Activated CD8-positive, alpha-beta memory T cell treated with anti-CD3 and anti-CD28 coated beads, Interleukin-2, amount 50 U/mL, for 24 hours (primary cell): ENCODE measurements around the gene PRAC1.

Source experiments
- DNase-seq: peaks from one replicate; pipeline ENCODE4 v3.0.0-alpha.2; 2020; ENCODE audit errors: extremely low read depth

Gene PRAC1

DNA sequence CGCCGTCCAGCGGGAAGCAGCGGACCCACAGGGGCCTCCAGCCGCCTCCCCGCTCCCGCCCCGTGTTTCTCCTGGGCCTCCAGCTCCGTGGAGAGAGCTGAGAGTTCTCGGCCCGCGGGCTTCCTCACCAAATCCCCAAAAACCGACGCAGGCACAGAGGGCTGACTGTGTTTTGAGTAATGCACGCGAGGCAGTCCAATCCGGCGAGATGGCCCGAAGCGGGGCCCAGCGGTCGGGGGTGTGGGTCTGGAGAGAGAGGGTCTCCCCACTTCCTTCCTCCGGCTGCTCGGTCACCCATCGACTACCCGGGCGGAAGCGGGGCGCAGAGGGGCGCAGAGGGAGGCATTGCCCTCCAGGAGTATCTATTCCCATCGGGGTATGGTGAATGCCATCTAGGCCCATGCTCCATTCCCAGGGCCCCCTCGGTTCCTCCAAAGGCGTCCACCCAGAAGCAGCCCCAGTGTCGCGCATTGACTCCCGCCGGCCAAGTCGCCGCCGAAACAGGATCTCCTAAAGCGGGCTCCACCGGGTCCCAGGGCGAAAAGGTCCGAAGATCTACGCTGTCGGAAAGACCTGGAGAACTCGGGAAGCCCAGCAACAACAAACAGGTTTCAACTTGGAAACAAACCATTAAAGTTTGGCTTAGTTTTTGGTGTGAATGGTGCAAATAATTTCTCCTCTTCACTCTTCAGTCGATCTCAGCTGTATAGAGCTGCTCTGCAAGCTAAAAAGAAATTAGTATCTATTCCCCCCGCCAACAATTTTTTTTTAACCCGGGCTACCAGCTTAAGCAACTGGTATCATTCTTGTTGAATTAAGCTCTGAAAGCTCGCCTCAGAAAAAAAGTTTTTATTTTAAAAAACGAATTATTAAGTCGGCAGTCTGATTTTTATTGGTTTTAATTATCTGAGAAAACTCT is 25.4 kb upstream of the PRAC1 start:
- DNase-seq, result no peak

DNA sequence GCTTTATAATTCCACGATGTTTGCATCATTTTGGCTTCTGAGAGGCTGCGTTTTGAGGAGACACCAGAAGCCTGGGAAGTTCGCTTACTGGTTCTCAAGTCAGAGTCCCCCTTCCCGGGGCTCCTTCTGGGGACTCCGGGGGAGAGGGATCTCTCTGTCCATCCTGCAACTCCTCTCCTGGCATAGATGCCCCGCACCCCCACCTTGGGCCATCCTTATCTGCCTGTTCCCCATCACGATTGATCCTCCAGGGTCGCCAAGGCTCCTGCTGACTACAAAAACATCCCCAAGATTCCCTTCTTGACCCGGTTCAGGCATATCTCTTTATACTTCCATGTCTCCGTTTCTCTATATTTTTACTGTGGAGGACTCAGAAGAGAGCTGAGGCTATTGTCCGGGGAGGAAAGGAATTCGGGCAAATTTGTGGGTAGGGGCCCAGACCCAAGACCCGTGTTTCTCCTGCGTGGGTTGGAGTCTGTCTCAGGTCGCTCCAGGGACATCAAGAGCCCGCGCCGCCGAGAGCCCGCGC is 24.7 kb upstream of the PRAC1 start:
- no peak for DNase-seq

DNA sequence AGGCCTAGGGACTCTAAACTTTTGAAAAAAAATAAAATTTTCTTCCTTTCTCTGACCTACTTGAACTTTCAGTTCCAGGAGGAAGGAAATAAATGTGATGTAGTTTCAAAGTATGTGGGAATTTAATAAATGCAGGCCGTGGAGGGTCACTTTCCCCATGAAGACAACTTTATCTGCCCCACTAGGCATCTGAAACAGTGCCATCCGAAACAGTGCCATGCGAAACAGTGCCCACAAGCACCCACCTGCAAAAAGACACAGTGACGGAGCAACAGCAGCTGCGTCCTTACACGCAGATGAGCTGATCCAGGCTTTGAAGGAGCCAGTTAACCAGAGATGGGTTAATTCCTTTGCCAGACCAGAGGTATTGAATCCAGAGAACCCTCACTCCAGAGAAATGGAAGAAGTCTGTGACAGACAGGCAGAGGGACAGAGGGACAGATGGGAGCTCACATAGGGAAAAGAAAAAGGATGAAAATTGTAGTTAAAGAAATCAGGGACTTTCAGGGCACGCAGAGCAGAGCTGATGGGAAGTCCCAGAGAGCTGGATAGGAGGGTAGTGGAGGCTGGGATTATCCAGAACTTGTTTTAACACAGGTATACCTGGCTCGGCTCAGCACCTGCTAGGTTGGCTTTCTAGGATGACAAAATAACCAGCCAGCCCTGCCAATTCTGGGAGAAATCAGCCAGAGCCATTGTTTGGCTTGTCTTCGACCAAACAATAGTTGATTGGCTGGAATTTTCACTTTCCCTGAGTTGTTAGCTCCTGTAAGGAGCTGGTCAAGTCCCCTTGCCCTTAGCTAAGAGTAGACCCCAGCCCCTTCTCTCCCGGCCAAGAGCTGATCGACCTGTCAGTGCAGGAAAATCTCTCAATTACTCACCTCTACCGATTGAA is 23.3 kb upstream of the PRAC1 start:
- DNase-seq, result no peak

DNA sequence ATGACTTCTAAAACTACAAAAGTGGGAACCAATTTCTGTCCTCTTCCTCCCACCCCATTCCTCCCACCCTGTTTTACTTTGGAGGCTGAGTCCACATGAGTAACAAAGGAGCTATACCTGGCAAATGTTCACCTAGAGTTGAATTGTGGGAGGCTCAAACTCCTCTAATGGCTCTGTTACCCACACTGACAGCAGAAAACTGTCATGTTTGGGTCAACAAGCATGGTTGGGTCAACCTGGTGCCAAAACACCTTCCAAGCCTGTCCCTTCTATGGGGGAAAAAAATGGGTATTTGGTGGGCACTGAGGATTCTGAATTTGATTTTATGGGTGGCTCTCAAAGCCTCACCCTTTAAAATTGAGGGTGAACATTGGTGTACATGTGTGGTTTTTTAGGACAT is 18.2 kb upstream of the PRAC1 start:
- no peak for DNase-seq

DNA sequence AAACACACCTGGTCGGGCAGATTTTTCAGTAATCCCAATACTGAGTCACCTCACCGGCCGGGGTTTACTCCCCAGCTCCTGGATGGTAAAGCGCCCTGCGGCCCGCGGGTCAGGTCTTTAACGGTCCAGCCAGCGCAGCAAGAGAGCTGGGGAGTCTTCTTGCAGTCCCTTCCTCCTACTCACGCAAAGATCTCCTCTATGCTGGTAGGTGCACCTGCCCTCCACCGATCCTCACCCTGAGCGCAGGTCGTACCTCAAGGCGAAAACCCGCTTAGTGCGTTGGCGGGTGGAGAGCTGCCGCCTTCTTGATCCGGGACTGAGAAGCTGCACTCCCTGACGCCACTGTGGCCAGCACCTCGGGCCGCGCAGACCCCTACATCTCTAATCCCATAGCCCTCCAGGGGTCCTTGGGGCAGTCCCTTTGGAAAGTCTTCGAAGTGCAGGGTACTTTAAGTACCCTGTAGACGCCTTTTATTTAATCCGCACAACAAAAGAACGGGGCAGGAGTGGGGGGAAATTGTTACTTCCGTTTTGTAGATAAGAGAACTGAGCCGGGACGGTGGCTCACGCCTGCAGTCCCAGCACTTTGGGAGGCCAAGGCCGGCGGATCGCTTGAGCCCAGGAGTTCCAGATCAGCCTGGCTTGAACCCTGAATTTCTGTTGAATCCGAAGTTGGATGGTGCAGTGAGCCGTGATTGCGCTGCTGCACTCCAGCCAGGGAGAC is 16.6 kb upstream of the PRAC1 start:
- no peak for DNase-seq

DNA sequence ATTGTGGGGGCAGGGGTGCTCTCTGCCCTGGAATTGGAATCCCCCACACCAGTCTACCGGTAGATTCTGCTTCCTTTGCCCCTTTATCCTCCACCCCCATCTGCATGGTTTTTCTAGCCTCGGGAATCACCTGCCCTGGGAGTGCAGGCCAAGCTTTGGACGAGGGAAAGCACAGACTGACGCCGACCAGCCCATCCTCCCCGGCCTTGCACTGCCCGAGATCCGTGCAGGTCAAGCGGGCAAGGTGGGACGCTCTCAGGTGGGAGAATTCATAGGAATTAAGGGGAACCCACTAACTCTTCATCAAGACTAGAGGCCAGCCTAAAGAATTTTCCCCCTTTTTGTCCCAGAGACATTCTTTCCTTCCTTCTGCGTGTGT is 16.1 kb upstream of the PRAC1 start:
- DNase-seq, result no peak

DNA sequence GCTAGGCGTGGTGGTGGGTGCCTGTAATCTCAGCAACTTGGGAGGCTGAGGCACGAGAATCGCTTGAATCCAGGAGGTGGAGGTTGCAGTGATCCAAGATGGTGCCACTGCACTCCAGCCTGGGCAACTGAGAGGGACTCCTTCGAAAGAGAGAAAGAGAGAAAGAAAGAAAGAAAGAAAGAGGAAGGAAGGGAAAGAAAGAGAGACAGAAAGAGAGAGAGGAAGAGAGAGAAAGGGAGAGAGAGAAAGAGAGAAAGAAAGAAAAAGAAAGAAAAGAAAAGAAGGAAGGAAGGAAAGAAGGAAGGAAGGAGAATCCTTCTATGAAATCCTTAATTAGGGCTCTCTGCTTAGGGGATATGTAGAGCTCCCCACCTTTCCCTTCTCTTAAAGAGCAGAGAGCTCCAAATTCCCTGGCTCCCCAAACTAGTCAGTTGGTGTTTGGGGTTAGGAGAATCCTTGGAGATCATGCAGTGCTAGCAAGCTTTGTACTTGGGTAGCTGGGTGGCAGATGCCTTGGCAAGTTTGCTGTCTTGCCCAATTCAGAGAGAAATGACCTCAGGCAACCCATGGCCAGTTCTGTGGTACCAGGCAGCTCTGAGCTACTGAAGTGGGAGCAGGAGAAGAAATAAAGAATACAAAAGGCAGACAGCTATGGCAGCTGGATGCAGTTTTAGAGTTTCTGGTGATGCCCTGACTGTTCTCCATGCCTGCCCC is 15.2 kb upstream of the PRAC1 start:
- no peak for DNase-seq

DNA sequence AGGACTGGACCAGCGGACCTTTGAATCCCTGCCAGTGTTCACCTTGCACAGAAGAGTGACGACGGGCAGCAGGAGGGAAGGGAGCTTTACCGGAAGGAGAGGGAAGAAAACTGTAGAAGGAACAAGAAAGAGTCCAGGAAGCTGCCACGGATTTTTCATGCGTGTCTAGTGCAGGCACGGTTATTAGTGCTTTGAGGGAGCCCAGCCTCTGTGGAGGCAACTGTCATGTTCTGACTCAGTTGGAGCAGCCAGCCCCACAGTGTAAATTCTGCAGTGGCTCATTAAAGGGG is 12.7 kb upstream of the PRAC1 start:
- no peak for DNase-seq

DNA sequence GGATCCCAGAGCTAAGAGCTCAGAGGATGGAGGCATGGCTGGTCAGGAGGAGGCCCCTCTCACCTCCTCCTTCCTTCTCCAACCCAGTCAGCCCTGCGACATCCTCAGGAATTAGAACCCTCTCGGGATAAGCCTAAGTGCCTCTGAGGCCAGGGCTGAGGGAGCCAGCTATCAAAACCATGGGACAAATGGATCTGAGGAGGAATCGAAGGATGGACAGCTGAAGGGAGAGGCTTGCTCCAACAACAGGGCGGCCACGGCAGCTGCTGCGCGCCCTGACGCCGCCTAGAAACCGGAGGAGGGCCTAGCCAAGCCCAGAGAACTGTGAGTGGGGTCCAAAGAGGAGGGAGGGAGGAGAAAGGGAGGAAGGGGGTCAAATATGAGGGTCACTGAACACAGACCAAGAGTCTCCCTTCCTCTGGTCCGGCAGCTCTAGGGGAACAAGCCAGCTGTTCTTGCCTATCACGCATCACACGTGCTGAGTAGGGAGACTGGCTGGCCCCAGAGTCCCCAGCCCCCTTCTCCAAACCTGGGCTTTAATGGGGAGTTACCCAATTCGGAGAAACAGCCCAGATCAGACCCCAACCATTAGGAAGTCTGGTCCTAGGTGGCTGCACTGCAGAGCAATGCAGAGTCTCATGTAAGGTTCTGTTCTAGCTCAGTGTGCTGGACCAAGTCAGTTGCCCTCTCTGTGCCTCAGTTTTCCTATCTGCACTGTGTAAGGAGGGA is 12.2 kb upstream of the PRAC1 start:
- no peak for DNase-seq

DNA sequence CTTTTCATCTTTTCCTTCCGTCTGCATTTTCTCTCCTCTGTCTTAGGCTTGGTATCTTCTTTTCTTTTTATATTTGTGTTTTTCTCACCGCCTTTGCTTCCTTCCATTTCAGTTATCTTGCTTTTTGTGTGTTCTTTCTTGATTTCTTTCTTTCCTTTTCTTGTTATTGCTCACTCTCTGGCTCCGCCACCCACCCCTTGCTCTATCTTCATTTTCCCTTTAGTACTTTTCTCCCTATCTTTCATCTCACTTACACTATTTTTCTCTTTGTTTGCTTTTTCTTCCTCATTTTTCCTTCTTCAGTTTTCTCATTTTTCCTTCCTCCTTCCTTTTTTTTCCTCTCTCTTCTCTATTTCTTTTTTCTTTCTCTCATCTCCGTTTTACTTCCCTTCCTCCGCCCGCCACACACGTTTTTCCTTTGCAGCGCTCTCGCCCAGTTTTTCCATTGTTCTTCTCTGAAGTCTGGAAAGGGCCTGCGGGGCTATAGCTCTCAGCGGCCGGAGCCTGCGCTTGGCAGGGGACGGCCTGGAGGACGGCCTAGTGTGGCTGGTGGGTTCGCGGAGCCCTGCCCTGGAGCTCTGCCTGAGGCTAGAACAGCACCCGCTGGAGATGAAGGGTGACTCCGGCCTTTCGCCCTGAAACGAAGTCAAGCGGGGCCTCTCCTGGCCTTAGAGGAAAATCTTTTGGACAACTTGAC is 11.5 kb upstream of the PRAC1 start:
- DNase-seq, result no peak

DNA sequence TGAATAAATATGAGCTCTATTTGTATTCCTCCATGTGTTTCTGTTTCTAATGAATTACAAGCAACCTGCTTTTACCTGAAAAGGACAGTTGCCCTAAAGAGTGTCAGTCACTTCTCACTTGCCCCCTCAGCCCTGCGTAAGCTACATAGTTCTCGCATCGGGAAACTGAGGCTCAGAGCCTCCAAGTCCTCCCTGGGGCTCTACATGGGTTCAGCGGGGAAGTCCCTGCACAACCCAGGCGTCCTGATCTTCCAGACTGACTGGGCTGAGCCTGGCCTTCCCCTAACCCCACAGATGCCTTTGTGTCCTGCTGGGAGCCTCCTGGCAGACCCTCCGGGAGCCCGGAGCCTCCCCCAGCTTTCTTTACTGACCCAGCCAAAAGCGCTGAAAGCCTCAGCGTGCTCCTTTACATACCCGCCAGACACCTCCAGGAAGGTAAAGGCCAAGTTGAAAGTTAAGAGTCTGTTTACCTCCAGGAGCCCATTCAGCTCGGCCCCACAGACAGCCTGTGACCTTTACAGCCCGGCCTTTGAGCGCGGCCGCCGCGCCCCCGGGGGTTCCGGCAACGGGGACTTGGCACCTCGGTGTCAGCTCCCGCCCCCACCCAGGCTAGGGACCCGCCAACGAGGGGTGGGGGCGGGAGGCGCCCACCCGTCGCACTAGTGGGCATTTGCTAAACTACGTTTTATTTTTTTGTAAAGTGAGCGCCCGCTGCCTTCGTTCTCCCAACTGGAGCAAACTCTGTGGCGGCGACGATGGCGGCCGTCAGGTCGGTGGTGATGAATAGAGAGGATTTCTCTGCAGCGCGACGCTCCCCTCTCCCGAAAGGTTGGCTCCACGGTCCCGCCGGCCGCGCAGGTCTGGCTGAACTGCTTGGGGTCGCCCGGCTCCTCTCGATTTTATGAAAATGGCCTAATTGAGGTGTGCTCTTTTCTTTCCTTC is 10.6 kb upstream of the PRAC1 start:
- DNase-seq, result no peak

DNA sequence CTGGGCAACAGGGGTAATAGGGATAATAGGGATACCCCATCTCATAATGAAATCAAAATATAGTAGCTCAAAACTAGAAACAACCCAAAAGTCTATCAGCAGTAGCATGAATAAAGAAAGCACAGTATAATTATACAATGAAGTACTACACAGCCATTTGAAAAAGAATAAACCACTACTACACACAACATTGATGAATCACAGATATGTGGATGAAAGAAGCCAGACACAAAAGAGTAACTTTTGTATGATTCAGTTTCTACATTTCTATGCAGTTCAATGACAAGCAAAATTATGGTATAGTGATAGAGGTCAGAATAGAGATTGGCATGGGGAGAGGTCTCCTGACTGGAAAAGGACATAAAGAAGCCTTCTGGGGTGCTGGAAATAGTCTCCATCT is 9.0 kb upstream of the PRAC1 start:
- no peak for DNase-seq

DNA sequence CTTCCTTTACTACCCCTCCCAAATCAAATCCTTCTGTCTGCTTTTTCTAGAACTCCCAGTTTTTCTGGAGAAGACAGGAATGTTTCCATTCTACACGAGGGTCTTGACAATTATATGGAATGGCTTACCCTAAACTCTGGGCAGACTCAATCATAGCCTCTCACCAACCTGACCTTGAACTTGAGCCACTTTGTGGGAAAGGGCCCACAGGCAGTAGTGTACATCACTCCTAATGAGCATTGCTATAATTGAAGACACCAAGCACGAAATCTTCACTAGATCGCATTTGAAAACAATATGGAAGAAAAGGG is 7.9 kb upstream of the PRAC1 start:
- no peak for DNase-seq

DNA sequence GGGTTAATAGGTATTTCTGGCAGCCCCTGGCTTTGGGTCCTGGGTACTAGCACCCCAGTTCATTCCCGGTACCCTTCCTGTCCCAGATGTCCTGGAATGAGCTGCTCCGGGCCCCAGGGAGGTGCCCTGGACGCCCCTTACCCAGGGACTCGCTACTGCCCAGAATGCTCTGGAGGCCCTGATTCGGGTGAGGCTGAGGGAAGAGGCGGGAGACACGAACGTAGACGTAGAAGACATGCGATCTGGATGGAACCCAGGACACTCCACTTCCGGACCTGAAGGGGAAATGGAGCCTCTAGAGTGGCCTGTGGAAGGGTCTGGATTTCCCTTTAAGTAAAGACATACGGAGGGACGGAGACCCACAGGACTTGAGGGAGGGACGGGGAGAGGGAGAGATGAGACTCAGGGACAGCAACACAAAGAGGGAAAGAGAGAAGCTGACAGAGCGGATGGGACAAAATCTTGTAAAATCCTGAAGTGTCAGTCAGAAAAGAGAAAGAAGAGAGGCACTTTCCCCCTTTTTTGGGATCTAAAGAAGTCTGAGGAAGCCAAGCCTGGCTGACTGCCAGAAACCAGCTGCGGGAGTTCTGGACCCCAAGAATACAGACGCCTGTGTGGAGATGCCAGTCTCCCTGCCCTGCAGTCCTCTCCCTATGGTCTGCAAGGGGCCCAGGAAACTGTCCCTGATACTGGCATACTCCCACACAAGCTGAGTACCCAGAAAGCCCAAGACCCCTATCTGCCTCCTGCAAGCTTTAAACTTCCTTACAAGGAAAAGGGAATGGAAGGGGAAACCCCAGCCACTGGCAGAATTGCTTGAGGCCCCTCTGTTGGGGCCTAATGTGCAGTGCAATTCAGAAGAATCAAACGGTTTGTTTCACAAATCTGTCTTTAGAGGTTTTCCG is 7.3 kb upstream of the PRAC1 start:
- no peak for DNase-seq

DNA sequence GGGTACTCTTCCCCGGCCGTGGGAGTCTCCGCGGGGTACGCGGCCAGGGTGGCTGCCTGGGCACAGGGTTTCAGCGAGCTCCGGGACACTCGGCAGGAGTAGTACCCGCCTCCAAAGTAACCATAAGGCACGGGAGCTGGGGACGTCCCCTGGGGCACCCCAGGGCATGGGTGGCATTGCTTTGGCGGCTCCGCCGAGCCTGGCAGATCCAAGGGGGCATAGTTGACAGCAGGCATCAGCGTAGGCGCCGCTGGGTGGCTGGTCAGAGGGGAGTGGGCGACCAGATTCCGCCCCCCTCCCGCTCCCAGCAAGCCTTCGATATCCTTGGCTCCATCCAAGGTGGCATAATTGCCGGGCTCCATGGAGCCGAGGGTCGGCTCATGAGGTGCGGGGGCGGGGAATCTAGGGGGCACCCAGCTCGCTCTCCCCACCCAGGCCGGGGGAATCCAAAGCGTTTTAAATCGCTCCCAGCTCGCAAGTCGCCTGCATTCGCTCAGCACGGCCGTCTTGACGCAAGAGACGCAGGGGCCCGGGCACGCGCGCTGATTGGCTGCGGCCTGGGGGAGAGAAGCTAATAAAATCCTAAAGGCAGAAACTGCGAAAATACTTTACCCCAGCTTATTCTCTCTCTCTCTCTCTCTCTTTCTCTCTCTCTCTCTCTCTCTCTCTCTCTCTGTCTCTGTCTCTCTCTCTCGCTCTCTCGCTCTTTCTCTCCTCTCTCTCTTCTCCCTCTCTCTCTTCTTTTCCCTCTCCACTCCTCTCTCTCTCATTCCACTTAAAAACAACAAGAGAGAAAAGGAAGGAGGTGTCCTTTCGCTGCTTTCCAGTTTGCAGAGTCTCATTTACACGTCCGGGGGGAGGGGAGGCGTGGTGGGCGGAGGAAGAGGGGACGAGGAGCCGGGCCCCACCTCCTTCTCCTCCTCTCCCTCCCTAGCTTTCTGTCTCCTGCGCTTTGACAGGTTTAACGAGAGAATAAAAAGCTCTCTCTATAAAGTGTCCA is 6.2 kb upstream of the PRAC1 start, which contains the start of gene HOXB13:
Gene HOXB13 (minus strand): TSS at position 519 of the 1,000 bp plus-strand sequence. CDS start 157 bp downstream, at position 362.
- DNase-seq, result no peak

DNA sequence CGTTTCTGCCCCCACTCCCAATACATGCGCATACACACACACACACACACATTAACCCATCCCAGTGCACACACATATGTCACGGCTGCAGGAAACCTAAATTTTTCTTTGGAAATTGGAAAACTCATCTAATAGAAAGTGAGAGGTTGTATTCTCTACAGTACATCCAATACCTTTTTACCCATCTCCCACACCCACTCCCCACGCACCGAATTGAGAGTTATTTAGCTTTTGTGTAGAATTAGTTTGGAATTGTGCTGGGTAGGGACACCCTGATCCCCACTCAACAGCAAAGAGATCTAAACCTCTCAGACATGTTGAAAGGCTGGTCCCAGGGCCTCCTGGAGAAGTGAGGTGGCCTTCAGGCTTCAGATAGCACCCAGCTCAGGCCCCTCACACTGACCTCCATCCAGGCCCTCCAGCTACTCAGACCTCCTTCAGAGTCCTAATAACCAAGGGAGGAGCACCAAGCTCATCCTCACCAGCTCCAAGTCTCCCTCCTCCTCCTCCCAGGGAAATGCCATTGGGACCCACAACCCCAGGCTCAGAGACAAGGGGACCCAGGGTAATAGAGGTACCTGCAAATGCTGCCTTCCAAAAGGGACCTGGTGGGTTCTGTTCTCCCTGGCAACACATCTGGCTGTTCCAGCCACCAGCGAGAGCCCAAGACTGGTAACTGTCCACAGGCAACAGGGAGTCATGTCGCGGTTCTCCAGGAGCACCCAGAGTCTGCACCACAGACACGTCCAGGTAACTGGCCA is 5.3 kb upstream of the PRAC1 start:
- no peak for DNase-seq
